Globus pallidus (tissue), 1 donor: ENCODE measurements around the gene CPNE1.

Source experiments
- DNase-seq: peaks from one replicate; pipeline ENCODE4 v3.0.0-alpha.2; 2015; ENCODE audit warnings: low spot score

Gene CPNE1

DNA sequence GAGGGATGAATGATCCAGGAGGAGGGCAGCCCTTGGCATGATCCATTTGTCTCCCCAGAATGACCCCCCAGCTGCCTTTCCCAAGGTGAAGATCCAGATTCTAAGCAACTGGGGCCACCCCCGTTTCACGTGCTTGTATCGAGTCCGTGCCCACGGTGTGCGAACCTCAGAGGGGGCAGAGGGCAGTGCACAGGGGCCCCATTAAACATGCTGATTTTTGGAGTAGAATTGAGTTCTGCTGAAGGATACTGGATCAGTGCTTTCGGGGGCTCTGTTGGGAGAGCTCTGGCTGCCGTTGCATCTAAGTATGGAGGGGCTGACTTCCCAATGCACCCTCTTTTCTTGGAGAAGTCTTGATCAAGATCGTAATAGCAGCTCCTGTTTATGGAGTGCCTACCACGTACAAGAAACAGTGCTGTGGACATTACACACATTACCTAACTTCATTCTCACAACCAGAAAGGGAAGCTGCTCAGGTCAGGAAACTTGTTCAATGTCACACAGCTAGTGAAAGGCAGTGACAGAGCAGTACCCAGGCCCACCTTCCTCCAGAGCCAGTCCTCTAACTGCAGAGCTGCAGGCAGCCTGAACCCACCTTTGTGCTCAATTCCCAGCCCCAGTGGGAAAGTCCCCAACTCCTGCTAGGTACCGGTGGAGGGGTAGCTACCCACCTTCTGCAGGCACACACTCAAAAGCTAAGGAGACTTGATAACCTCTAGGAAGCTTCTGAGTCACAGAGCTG, 43.7 kb downstream of the CPNE1 start:
- DNase-seq = no peak

DNA sequence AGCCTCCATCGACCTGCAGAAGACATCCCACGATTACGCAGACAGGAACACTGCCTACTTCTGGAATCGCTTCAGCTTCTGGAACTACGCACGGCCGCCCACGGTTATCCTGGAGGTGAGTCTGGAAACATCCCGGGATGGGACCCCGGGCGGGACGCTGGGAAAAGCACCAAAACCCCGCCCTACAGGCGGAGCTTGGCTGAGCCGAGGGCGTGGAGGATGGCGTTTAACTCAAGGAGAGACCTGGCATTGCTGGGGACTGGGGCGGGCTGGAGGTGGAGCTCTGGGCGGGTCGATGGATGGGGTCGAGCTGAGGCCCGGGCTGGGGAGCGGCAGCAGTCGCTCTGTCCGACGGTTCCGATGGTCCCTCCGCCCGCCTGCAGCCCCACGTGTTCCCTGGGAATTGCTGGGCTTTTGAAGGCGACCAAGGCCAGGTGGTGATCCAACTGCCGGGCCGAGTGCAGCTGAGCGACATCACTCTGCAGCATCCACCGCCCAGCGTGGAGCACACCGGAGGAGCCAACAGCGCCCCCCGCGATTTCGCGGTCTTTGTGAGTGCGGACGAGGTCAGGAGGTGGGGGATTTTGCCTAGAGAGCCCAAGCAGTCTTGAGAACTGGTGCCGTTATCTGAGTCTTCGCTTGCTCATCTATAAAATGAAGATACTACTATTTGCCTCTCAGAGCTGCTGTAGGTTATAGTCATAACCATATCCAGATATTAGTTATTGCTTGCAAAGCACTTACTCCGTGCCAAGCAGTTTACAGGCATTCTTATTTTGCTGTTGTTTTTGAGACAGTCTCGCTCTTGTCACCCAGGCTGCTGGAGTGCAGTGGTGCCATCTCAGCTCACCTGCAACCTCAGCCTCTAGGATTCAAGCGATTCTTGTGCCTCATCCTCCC, 45.3 kb downstream of the CPNE1 start:
- no peak for DNase-seq

- no peak for DNase-seq
Observed at GRCh38 chr20:35618263-35619131, 46.2 kb downstream of the CPNE1 start.

GRCh38 chr20:35617397-35618262, 47.1 kb downstream of the CPNE1 start:
- DNase-seq = no peak

GRCh38 chr20:35616465-35617396, 48.0 kb downstream of the CPNE1 start:
- DNase-seq = no peak

DNA sequence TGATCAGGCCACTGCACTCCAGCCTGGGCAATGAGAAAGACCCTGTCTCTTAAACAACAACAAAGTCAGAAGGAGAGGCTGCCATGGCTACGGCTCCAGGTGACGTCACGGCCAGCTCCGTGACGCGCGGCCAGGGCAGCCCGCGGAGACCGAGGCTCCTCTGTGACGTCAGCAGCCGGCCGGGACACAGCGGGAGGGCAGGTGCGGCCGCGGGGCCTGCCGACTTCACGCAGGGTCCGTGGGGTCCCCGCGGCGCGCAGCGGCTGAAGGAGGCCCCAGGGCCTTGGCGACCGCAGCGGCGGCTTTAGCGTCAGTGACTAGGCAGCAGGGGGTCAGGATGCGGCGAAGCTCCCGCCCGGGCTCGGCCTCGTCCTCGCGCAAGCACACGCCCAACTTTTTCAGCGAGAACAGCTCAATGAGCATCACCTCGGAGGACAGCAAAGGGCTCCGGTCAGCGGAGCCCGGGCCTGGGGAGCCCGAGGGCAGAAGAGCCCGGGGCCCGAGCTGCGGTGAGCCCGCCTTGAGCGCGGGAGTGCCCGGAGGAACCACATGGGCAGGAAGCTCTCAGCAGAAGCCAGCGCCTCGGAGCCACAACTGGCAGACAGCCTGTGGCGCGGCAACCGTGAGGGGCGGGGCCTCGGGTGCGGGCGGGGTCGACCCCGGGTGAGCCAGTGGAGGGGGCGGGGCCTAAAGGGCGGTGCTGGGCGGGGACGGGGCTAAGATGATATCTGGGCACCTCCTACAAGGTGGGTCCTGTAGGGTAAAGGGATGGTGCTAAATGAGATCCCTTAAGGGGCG, 48.8 kb downstream of the CPNE1 start, which contains the start of gene SPAG4:
SPAG4 (plus strand) TSS at position 163 of the 798 bp plus-strand sequence; CDS start at position 338, 175 bp downstream.
- peak; percentile 89 for DNase-seq

DNA sequence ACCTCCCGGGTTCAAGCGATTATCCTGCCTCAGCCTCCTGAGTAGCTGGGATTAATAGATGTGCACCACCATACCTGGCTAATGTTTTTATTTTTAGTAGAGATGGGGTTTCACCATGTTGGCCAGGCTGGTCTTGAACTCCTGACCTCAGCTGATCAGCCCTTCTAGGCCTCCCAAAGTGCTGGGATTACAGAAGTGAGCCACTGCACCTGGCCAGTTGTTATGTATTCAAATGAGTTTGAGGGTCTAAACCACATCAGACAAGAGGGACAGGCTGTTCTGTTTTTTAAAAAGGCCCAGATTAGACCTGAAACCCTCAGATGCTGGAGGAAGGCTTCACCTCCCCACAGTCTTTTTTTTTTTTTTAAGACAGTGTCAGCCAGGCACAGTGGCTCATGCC, 53.2 kb downstream of the CPNE1 start:
- DNase-seq = no peak

GRCh38 chr20:35610833-35611427, 53.8 kb downstream of the CPNE1 start:
- DNase-seq = no peak

GRCh38 chr20:35607003-35607735, 57.5 kb downstream of the CPNE1 start:
- no peak for DNase-seq

- DNase-seq = no peak
Observed at GRCh38 chr20:35606127-35606526, 58.6 kb downstream of the CPNE1 start.

- no peak for DNase-seq
Observed at GRCh38 chr20:35604449-35604747, 60.3 kb downstream of the CPNE1 start.

- no peak for DNase-seq
Observed at GRCh38 chr20:35603695-35604448, 60.8 kb downstream of the CPNE1 start.

- DNase-seq = no peak
Observed at GRCh38 chr20:35602851-35603495, 61.7 kb downstream of the CPNE1 start.

DNA sequence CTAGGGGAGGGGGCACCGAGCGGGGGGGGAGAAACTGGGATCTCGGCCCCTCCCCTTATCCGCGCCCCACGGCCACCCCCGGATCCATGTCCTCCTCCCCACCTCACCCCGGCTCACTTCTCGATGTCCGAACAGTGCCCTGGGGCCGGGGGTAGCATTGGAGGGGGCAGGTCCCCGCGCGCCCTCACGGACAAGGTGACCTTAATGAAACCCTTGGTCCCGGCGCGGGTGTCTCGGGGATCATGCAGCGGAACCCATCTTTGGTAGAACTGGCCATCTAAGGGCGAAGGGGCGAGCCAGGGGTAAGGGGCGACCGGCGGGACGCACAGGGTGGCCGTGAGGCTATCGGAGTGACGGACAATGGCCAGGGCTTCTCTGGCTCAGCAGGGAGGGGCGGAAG, 62.7 kb downstream of the CPNE1 start:
- no peak for DNase-seq

DNA sequence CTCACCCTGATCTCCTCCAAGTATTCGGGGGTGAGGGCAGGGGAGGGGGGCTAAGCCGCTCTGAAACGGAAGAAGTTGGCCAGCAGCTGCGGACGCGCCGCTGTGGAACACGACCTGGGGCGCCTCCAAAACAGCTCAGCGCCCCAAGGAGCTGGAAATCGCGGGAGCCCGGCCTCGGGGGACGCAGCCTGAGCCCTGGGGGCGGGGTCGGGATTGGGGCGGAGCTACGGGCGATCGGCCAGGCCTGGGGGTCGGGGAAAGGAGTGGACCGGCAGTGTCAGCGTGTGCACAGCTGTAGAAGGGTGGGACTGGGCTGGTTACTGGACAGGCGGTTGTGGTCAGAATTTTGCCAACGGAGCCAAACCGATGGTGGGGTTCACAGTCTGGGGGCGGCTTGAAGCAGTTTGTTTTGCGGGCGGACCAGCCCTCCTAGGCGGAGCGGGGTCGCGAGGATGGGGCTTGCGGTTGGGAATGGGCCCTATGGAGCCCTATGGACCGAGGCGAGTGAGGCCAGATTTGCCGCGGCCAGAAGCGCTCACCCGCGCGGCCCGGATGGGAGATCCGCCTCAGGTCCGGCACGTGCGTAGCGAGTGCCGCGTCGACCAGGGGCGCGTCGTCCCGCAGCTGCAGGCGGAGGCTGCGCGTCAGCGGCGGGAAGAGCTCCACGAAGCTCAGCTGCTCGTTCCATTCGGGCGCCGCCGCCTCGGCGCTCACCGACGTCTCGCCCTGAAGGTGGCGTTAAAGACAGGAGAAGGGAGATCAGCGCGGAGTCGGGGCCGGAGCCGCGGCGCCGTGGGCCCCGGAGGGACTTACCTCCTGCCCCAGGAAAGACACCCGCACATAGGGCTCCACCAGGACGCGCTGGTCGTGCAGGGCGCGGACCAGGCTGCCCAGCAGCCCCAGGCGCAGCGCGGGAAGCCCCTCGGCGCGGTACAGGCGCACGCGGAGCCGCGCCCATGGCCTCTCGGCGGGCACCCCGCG, 63.4 kb downstream of the CPNE1 start:
- DNase-seq = no peak
